Stimulated activated CD8-positive, alpha-beta memory T cell treated with anti-CD3 and anti-CD28 coated beads, Interleukin-2, amount 100 ng/mL, for 48 hours (primary cell): ENCODE measurements around the gene FRK.
"Not testable (repeated sequence)": the region's sequence is repeated elsewhere in the genome, so short reads cannot be mapped to it uniquely, and the experiment has no call there.

ENCODE experiments used
- DNase-seq, 2 donors: peaks; one replicate each; pipeline ENCODE4 v3.0.0-alpha.2; 2020; ENCODE audit warnings: low read depth in 2 of 2

Gene FRK

DNA sequence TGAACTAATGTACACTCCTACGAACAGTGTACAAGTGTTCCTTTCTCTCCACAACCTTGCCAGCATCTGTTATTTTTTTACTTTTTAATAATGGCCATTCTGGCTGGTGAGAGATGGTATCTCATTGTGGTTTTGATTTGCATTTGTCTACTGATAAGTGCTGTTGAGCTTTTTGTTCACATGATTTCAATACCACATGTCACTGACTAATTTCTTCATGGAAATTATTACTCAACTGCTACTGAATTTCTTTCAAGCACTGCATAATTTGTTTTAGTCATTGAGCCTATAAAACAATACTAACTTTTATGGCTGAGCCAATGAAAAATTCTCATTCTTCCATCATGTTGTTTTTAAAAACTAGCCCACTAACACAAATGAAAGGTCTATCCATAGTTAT lies 115.4 kb downstream of the FRK start:
- DNase-seq = no peak

DNA sequence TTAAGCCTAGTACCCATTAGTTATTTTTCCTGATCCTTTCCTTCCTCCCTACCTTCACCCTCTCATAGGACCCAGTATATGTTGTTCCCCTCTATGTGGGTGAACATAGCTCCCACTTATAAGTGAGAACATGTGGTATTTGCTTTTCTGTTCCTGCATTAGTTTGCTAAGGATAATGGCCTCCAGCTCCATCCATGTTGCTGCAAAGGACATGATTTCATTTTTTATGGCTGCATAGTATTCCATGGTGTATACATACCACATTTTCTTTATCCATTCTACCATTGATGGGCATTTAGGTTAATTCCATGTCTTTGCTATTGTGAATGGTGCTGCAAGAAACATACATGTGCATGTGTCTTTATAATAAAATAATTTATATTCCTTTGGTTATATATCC lies 115.9 kb downstream of the FRK start:
- DNase-seq = not testable (repeated sequence)

DNA sequence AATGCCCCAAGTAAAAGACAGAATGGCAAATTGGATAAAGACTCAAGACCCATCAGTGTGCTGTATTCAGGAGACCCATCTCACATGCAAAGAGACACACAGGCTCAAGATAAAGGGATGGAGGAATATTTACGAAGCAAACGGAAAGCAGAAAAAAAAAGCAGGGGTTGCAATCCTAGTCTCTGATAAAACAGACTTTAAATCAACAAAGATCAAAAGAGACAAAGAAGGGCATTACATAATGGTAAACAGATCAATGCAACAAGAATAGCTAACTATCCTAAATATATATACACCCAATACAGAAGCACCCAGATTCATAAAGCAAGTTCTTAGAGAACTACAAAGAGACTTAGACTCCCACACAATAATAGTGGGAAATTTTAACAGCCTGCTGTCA lies 123.2 kb downstream of the FRK start:
- not testable (repeated sequence) for DNase-seq

DNA sequence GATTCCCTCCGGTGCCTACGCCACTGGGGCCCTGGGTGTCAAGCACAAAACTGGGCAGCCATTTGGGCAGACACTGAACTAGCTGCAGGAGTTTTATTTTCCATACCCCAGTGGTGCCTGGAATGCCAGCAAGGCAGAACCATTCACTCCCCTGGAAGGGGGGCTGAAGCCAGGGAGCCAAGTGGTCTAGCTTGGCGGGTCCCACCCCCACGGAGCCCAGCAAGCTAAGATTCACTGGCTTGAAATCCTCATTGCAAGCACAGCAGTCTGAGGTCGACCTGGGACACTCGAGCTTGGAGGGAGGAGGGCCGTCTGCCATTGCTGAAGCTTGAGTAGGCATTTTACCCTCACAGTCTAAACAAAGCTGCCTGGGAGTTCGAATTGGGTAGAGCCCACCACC lies 125.3 kb downstream of the FRK start:
- no peak for DNase-seq

DNA sequence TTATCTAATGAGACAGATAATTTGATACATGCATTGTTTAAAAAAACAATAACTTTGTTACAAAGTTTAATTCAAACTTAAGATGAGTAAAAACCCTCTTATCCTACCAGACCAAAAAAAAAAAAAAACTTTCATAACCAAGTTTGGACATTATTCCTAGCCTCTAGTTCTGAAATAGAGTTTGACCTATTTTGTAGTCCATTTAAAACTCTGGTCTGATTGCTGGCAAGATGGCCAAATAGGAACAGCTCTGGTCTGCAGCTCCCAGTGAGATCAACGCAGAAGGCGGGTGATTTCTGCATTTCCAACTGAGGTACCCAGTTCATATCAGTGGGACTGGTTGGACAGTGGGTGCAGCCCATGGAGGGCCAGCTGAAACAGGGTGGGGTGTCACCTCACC lies 125.9 kb downstream of the FRK start:
- no peak for DNase-seq

DNA sequence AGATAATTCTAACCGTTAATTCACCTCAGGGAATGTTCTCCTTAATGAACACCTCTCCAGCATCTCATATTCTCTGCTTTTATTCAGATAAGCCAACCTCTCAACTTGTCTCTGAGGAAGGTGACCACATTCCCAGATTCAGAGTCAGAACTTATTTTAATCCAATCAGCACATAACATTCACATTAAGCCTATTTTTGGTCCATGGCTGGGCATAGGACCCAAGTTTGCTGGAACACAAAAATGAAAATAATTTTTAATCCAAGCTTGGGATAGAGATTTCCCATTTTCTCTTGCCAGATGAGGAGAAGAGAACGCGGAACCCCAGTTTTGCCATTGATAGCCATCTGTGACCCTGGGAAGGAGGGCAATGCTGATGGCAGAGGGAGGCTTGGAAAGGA lies 126.5 kb downstream of the FRK start:
- DNase-seq = no peak

DNA sequence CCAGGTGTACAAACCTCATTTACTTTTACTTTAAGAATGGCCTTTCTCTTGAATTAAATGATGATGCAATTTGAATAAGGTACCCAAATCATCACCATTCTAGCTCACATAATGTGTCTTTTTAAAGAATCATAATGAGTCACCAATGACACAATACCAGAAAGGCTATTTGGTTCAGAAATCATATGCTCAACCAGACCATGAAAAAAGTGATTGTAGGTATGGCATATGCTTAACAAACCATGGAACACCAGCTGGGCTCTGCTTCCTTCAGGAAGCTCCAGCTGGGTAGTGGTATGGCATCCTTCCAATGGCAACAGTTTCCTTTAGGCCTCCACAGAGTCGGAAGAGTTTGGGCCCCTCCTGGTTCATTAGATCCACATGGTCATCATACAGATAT lies 128.2 kb downstream of the FRK start:
- DNase-seq = no peak

DNA sequence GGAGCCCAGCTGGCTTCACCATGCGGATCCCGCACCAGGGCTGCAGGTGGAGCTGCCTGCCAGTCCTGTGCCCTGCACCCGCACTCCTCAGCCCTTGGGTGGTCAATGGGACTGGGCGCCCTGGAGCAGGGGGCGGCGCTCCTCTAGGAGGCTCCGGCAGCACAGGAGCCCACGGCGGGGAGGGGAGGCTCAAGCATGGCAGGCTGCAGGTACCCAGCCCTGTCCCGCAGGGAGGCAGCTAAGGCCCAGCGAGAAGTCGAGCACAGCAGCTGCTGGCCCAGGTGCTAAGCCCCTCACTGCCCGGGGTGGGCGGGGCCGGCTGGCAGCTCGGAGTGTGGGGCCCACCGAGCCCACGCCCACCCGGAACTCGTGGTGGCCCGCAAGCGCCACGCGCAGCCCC lies 132.7 kb downstream of the FRK start:
- not testable (repeated sequence) for DNase-seq

DNA sequence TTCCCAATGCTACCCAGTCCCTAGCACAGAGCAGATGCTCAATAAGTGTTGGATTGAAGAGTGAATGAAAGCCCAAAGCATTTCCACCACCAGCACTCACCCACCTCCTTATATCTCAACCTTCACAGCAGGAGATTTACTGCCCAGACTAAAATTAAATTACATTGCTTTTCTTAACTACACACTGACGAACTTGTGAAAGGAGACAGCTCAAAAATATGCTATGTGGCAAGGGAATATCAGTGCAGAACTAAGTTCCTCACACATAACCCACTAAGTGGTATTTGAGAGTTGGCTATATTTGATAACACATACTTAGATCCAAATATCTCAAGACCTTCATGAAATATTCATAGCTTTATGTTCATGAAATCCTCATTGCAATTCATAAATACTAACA lies 137.7 kb downstream of the FRK start:
- no peak for DNase-seq

DNA sequence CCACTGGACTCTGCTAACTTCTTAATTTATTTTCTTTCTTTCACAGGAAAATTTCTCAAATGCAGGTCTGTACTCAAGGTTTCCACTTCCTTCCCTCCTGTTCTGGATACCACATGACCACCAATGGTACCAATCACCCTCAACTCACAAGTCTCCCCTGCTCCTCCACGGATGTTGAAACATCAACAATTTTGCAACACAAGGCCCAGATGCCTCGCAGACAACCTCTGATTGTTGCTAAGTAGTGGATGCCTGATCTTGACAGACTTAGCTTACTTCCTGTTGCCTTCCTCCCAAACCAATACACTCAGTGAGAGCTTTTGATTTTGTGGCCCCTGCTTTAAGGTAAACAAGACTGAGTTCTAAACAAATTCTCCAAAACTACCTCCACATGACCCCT lies 146.6 kb downstream of the FRK start:
- DNase-seq = no peak

DNA sequence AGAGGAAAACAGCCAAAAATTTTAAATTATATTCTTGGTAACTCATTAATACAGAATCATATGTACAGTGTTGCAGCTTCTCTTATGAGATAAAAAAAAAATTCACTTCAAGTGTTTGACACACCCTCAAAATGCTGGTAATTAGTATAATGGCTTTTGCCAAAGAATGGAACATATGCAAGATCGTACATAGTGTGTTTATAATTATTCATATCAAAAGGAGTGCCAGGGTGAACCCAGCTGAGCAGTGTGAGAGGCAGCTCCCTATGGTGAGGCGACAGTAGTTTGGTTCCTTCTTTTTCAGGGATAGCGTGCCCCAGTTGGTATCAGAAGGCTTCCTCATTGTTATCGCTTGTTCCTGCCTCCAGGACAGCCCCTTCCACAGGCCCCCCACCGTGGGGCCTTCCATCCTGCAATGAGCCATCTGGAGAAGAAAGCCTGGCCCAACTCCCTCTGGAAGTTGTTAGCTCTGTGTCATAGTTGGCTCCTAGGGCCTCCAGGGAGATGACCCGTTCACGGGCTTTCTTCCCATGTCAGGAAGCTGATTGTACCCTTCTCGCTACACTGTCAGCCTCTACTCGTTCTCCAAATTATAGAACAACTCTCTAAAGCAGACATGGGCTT lies 150.7 kb downstream of the FRK start:
- DNase-seq = no peak

DNA sequence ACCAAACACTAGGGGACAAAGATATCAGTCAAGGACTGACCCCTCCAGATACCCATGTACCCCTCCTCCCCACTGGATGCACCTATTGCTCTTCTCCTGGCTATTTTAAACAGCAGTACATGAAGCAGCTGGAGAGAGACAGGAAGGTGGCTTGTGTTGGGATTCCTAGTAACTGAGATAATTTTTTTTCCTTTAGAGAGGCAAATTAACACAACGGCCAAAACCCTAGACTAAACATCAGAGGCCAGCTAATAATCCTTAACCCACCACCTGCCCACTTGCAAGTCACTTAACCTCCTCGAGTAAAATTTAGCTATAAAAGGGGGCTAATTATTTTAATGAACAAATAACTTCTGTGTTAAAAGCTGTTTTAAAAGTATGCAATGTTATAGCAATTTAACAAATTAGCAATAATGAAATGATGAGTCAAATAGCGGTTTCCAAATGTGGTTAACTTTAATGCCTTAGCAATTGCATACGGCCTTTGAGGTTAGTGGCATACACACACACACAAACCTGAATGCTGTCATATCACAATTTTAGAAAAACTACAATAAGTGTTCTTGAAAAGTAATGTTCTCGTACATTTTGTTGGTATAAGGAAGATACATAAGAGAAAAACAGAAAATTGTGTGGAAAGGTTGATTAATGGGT lies 151.7 kb downstream of the FRK start:
- no peak for DNase-seq

DNA sequence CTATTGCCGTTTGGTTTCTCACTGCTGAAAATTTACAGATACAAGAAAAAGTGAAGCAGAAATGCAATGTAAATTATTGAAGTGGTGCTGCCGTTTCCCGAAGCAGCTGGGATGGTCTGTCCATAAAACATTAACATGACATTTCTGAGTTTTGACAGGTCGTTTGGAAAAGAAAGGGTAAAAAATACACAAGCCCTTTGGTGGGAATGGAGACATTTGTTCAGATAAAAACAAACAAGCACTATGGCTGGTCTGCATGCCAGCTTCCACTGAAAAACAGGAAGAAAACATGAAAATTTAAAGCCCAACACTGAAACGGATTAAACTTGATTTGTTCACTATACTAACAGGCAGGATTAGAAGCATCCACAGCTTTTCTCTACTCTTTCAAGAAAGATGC lies 155.2 kb downstream of the FRK start:
- no peak for DNase-seq

DNA sequence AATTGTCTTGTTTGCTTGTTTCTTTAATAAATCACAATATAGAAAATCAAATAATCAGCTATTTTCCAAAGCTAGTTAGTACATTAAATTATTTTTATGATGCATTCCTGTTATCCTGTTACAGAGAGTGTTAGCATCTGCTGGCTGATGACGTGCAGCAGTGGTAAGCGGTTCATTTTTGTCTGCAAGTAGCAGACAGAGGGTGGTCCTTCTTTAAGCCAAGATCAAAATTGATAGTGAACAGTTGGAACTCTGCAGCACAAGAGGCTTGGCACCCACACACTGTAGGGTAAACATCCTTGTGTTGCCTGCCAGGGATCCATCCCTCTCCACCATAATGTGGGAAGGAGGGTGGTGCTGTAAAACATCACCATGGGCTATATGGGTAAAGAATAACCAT lies 158.3 kb downstream of the FRK start:
- DNase-seq = no peak

DNA sequence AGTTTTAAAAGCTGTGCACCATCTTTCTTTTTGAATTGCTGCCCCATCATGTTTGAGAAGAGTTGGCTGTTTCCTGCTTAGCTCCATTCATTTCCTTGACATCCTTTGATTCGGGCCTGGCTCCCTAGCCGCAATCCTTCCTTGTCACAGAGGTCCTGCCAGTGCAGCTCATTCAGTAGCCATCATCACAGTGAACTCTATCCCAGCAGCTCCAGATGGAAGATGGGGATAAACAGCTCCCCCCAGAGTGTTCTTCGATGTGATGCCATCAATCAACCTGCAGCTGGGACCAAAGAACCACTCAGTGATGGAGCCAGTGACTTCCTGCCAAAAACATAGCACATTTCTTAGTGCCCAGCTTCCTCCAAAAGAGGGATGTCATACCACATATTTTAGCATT lies 158.8 kb downstream of the FRK start:
- no peak for DNase-seq

DNA sequence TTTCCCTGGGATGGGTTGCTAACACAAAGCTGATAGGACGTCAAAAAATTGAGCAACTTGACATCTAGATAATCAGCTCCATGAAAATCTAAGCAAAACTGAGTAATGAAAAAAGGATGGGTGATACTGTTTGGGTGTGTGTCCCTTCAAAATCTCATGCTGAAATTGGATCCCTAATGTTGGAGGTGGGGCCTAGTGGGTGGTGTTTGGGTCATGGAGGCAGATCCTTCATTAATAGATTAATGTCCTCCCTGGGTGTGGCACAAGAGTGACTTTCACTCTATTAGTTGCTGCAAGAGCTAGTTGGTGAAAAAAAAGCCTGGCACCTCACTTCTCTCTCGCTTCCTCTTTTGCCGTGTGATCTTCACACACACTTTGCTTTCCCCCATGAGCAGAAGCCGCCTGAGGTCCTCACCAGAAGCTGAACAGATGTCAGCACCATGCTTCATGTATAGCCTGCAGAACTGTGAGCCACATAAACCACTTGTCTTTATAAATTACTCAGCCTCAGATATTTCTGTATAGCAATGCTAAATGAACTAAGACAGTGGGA lies 160.9 kb downstream of the FRK start:
- DNase-seq = no peak

DNA sequence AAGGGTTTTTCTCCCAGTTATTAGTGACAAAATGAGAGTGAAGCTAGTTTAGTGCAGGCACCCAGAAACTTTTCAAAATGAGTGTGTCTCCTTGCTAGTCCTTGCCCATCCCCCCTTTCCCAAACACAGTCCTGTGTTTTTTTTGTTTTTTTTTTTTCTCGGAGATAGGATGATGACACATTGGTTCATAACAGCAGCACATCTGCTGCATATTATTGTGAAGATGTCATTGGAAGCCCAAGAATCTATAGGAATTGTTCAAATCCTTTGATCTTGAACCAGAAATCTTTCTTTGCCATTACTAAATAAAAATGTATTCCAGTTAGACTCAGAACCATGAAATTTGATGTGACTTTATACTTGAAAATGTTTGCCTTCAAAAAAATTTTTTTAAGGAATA lies 162.4 kb downstream of the FRK start:
- no peak for DNase-seq

DNA sequence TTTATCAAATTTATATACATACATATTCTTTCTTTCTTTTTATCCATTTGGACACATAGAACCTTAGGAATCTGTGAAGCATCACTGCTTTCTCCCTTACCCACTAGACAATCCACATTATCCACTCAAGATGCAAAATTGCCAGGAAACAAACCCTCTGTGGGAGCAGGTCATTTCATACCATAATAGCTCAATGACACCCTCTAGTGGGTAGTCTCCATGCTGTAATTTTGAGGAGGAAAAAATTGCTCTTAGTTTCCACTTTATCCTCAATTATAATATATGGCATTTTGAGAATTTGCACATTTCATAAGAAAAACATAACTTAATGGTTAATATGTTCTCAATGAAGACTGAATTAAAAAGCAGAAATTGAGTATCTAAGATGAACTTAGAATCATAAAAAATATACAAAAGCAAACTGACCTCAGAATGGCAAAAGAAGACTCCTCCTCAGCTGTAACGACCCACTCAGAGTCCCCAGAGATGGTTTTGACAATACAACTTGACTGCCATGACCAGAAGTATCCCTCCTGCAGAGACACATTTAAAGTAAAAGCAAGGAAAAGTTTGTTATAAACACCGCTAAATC lies 164.1 kb downstream of the FRK start:
- DNase-seq = no peak

DNA sequence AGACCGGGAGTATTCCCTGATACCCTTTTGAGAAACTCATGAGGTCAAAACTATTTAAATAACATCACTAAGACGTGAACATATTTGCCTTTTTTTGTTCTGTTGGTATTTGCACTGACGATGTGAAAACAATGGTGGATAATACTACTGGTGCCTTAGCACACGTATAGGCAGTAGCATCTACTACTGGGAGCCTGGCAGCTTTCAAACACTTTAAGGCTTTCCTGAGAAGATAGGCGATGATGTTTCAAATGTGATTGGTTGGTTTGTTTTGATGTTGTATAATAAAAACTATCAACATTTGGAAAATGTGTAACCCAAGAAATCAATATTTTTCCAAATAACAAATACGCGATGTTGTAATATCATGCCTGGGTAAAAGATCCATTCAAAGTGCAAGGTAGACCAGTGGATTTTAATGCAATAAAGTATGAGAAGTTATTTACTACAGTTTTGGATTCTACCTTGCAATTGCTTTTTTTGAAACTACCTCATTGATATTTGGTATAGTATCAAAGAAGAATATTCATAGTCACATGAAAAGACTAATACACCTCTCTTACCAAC lies 166.2 kb downstream of the FRK start:
- no peak for DNase-seq

DNA sequence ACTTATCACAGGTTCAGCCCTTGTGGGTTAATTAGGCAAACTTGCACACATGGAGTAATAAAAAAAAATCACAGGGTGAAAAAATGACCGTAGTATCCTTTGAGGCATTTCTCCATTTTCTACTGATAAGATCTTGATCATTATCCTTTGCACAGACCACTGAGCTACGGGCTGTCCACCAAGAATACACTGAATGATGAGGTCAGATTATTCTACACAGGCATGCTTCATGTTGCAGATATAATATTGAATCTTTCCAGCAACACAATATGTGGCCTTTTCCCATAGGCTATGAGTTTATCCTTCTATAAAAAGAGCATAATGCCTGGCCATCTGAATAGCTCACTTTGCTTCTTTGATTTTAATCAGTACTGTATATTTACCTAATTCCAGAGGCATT lies 168.9 kb downstream of the FRK start:
- no peak for DNase-seq

DNA sequence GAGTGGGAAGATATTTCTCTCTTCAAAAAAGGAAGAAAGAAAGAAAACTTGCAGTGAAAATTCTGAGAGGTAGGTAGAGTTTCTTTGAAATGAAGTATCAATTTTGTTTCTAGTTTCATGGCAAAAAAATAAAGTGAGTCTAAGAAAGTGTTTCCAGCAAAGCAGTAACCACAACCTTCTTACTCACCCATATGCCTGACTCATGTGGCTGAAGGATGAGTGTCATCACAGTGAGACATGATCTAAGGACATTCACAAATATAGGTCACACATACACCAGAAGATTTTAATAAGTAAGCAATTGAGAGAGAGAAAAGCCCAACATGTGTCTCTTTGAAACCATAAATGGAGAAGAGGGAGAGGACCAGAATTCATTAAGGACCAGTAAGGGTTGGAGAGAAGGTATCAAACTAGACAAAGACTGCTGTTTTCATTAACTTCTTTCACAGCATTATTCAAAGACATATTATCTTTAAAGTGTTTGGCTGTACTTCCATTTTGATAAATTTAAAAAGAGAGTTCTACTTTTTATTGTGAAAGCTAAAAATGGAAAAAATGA lies 169.5 kb downstream of the FRK start:
- no peak for DNase-seq

DNA sequence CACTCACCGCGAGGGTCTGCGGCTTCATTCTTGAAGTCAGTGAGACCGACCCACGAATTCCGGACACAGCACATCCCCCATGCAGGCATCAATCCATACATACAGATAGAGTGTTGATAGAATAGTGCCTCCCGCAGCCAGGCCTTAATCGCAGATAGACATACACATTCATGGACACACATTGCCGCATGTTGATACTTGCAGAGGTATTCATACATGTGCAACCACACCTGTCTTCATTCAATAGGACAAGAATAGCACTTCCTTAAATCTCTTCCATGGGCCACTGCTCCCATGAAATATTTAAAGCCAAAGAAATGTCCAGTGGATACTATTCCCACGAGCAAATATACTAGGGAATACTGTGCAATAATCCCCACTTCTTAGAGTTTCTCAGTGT lies 170.5 kb downstream of the FRK start:
- DNase-seq = no peak
